Measurements from ENCODE around the gene CYB561A3. TPM values are rescaled to one million over a fixed set of nuclear protein-coding genes. Genes with fewer than 3 reads are reported as not detected.

The CYB561A3 gene
- total and polyA plus RNA-seq, 2 experiments from 2014 or later, result 9.8 to 30.8 TPM

DNA sequence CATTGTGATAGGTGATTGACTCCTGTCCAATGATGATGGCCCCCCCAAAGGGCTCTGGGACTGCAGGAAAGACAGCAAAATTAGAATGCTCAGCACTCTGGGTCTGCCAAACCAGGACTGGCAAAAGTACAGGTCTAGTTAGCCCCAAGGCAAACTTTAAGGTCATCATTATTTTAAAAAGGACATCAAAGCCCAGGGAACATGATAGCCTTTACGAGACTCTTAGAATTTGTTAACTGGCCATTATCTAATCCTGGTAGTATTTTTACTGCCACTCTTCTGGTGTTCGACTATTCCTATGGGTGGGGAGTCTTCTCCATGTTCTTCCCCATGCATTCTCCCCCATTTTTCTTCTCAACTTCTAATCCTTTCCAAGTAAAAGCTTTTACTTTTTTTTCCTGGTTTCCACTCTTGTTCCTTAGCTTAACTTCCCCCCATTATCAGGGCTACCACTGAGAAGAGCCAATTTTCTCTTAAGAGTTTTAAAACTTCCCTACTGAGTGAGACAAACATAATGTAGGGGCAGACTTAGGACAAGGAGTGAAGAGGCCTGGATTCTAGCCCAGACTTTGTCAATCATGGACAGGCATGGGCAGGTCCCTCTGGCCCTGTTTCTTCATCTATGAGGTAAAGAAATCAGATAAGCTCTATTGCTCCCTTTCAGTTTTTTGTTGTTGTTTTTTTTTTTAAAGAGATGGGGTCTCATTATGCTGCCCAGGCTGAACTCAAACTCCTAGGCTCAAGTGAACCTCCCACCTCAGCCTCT is 35.9 kb downstream of the CYB561A3 start:
- H3K27me3 ChIP-seq (ENCODE audit: insufficient read depth), result no peaks in the 10 kb centered on the region
- no peak overlapping the region for H2AFZ ChIP-seq
- DNase-seq (ENCODE audit: low spot score) (no peak), ATAC-seq (no peak)
- H3K36me3 ChIP-seq (ENCODE audit: insufficient read depth), result peaks cover 82% of the 10 kb centered on the region
- no peaks in the 10 kb centered on the region for H3K9me2 ChIP-seq (ENCODE audit: insufficient read depth)
- Mint-ChIP-seq H3K4me1 (peaks cover 2% of the 10 kb centered on the region; the same call in 1 of the 3 replicates), H3K4me3 (no peak overlapping the region), H3K27me3 (ENCODE audit: insufficient read depth, low read depth, poor library complexity) (no peaks in the 10 kb centered on the region), H3K36me3 (ENCODE audit: low read depth) (peaks cover 83% of the 10 kb centered on the region), H3K27ac (0 out of 2 replicates have a peak overlapping the region, but pooled peaks have one; percentile 19), H3K9me3 (no peaks in the 10 kb centered on the region; the same call in 2 of the 3 replicates)
- no peaks in the 10 kb centered on the region for H3K4me1 ChIP-seq (ENCODE audit: insufficient read depth)
- H4K20me1 ChIP-seq (replicated peaks; ENCODE audit: insufficient read depth), result peaks cover 33% of the 10 kb centered on the region
- peaks cover 56% of the 10 kb centered on the region for H3K79me2 ChIP-seq (replicated peaks; ENCODE audit: insufficient read depth)
- no peak overlapping the region for H3K4me2 ChIP-seq
- H3K27ac ChIP-seq (ENCODE audit: low read depth), result no peak overlapping the region
- TF ChIP-seq, protein P1, sequence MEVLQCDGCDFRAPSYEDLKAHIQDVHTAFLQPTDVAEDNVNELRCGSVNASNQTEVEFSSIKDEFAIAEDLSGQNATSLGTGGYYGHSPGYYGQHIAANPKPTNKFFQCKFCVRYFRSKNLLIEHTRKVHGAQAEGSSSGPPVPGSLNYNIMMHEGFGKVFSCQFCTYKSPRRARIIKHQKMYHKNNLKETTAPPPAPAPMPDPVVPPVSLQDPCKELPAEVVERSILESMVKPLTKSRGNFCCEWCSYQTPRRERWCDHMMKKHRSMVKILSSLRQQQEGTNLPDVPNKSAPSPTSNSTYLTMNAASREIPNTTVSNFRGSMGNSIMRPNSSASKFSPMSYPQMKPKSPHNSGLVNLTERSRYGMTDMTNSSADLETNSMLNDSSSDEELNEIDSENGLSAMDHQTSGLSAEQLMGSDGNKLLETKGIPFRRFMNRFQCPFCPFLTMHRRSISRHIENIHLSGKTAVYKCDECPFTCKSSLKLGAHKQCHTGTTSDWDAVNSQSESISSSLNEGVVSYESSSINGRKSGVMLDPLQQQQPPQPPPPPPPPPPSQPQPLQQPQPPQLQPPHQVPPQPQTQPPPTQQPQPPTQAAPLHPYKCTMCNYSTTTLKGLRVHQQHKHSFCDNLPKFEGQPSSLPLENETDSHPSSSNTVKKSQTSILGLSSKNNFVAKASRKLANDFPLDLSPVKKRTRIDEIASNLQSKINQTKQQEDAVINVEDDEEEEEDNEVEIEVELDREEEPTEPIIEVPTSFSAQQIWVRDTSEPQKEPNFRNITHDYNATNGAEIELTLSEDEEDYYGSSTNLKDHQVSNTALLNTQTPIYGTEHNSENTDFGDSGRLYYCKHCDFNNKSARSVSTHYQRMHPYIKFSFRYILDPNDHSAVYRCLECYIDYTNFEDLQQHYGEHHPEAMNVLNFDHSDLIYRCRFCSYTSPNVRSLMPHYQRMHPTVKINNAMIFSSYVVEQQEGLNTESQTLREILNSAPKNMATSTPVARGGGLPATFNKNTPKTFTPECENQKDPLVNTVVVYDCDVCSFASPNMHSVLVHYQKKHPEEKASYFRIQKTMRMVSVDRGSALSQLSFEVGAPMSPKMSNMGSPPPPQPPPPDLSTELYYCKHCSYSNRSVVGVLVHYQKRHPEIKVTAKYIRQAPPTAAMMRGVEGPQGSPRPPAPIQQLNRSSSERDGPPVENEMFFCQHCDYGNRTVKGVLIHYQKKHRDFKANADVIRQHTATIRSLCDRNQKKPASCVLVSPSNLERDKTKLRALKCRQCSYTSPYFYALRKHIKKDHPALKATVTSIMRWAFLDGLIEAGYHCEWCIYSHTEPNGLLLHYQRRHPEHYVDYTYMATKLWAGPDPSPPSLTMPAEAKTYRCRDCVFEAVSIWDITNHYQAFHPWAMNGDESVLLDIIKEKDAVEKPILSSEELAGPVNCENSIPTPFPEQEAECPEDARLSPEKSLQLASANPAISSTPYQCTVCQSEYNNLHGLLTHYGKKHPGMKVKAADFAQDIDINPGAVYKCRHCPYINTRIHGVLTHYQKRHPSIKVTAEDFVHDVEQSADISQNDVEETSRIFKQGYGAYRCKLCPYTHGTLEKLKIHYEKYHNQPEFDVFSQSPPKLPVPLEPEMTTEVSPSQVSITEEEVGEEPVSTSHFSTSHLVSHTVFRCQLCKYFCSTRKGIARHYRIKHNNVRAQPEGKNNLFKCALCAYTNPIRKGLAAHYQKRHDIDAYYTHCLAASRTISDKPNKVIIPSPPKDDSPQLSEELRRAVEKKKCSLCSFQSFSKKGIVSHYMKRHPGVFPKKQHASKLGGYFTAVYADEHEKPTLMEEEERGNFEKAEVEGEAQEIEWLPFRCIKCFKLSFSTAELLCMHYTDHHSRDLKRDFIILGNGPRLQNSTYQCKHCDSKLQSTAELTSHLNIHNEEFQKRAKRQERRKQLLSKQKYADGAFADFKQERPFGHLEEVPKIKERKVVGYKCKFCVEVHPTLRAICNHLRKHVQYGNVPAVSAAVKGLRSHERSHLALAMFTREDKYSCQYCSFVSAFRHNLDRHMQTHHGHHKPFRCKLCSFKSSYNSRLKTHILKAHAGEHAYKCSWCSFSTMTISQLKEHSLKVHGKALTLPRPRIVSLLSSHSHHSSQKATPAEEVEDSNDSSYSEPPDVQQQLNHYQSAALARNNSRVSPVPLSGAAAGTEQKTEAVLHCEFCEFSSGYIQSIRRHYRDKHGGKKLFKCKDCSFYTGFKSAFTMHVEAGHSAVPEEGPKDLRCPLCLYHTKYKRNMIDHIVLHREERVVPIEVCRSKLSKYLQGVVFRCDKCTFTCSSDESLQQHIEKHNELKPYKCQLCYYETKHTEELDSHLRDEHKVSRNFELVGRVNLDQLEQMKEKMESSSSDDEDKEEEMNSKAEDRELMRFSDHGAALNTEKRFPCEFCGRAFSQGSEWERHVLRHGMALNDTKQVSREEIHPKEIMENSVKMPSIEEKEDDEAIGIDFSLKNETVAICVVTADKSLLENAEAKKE (CRISPR knock-in tag; IDR thresholded peaks at IDR 0.05), result no peak
- TF ChIP-seq EZH2phosphoT487 (IDR thresholded peaks at IDR 0.05; ENCODE audit: unreplicated experiment) (no peak), POLR2AphosphoS5 (IDR thresholded peaks at IDR 0.05; ENCODE audit: low read depth) (no peak), JUNB (IDR thresholded peaks at IDR 0.05; ENCODE audit: unreplicated experiment) (no peak), ZNF114 (CRISPR knock-in tag; IDR thresholded peaks at IDR 0.05) (no peak), NANOG (IDR thresholded peaks at IDR 0.05; ENCODE audit: borderline replicate concordance) (no peak), STAT1 (IDR thresholded peaks at IDR 0.05; ENCODE audit: unreplicated experiment) (no peak), EZH2 (IDR thresholded peaks at IDR 0.05; ENCODE audit: low read depth, unreplicated experiment) (no peak), ZNF331 (CRISPR knock-in tag; IDR thresholded peaks at IDR 0.05; ENCODE audit: low read depth) (no peak), CREB1 (CRISPR knock-in tag; IDR thresholded peaks at IDR 0.05; ENCODE audit: low read depth) (no peak)
- TF ChIP-seq, protein P2, sequence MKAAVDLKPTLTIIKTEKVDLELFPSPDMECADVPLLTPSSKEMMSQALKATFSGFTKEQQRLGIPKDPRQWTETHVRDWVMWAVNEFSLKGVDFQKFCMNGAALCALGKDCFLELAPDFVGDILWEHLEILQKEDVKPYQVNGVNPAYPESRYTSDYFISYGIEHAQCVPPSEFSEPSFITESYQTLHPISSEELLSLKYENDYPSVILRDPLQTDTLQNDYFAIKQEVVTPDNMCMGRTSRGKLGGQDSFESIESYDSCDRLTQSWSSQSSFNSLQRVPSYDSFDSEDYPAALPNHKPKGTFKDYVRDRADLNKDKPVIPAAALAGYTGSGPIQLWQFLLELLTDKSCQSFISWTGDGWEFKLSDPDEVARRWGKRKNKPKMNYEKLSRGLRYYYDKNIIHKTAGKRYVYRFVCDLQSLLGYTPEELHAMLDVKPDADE (IDR thresholded peaks at IDR 0.05), result no peak
- TF ChIP-seq, protein P3, sequence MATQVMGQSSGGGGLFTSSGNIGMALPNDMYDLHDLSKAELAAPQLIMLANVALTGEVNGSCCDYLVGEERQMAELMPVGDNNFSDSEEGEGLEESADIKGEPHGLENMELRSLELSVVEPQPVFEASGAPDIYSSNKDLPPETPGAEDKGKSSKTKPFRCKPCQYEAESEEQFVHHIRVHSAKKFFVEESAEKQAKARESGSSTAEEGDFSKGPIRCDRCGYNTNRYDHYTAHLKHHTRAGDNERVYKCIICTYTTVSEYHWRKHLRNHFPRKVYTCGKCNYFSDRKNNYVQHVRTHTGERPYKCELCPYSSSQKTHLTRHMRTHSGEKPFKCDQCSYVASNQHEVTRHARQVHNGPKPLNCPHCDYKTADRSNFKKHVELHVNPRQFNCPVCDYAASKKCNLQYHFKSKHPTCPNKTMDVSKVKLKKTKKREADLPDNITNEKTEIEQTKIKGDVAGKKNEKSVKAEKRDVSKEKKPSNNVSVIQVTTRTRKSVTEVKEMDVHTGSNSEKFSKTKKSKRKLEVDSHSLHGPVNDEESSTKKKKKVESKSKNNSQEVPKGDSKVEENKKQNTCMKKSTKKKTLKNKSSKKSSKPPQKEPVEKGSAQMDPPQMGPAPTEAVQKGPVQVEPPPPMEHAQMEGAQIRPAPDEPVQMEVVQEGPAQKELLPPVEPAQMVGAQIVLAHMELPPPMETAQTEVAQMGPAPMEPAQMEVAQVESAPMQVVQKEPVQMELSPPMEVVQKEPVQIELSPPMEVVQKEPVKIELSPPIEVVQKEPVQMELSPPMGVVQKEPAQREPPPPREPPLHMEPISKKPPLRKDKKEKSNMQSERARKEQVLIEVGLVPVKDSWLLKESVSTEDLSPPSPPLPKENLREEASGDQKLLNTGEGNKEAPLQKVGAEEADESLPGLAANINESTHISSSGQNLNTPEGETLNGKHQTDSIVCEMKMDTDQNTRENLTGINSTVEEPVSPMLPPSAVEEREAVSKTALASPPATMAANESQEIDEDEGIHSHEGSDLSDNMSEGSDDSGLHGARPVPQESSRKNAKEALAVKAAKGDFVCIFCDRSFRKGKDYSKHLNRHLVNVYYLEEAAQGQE (IDR thresholded peaks at IDR 0.05; ENCODE audit: unreplicated experiment), result no peak
- TF ChIP-seq, protein P4, sequence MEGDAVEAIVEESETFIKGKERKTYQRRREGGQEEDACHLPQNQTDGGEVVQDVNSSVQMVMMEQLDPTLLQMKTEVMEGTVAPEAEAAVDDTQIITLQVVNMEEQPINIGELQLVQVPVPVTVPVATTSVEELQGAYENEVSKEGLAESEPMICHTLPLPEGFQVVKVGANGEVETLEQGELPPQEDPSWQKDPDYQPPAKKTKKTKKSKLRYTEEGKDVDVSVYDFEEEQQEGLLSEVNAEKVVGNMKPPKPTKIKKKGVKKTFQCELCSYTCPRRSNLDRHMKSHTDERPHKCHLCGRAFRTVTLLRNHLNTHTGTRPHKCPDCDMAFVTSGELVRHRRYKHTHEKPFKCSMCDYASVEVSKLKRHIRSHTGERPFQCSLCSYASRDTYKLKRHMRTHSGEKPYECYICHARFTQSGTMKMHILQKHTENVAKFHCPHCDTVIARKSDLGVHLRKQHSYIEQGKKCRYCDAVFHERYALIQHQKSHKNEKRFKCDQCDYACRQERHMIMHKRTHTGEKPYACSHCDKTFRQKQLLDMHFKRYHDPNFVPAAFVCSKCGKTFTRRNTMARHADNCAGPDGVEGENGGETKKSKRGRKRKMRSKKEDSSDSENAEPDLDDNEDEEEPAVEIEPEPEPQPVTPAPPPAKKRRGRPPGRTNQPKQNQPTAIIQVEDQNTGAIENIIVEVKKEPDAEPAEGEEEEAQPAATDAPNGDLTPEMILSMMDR (conservative IDR thresholded peaks at IDR 0.05; ENCODE audit: low read depth in 2 of 2), result no peak
- peaks cover 11% of the 10 kb centered on the region; the same call in 1 of the 2 replicates for H3F3A ChIP-seq (replicated peaks; ENCODE audit: low read depth)
- H3K4me3 ChIP-seq, result no peak overlapping the region

All from GM23338 (cell line).